ENCODE measurements around the gene NAGLU.

NAGLU gene

GRCh38 chr17:42573095-42573494 lies 37.1 kb downstream of the NAGLU start:
- POLR2A ChIA-PET (ENCODE audit: low non-redundant PET) = no interaction called here
- TF ChIP-seq CTCF (conservative IDR thresholded peaks at IDR 0.05; ENCODE audit: low read depth) = no peak
- CTCF ChIA-PET = interaction anchor here (0.5 to 0.8 kb wide), 2 partner anchors 36 to 252 kb away, joined by 4 to 5 read pairs; no protein-coding TSS in a partner anchor
- peak overlapping the region; percentile 53 for H3K27ac ChIP-seq
- DNase-seq (ENCODE audit: low spot score) = no peak

GRCh38 chr17:42574463-42574862 lies 38.4 kb downstream of the NAGLU start:
- POLR2A ChIA-PET (ENCODE audit: low non-redundant PET) = no interaction called here
- DNase-seq (ENCODE audit: low spot score) = no peak
- TF ChIP-seq CTCF (conservative IDR thresholded peaks at IDR 0.05; ENCODE audit: low read depth) = no peak
- CTCF ChIA-PET = no interaction called here
- peak overlapping the region; percentile 52 for H3K27ac ChIP-seq

GRCh38 chr17:42577140-42577531 lies 41.1 kb downstream of the NAGLU start:
- no peak for TF ChIP-seq CTCF (conservative IDR thresholded peaks at IDR 0.05; ENCODE audit: low read depth)
- H3K27ac ChIP-seq = peak overlapping the region; percentile 92
- no peak for DNase-seq (ENCODE audit: low spot score)
- ChIA-PET CTCF (interaction anchor here (0.5 to 1.7 kb wide), 7 partner anchors 15 to 106 kb away, joined by 3 to 12 read pairs (median 4); partner anchors contain the start of gene TUBG2), POLR2A (ENCODE audit: low non-redundant PET) (interaction anchor here (1.0 kb wide), 1 partner anchor 107 kb away, joined by 3 read pairs; no protein-coding TSS in a partner anchor)

- DNase-seq (ENCODE audit: low spot score) = peak; percentile 98
- ChIA-PET CTCF (interaction anchor here (0.5 to 1.8 kb wide), 22 partner anchors 9 to 225 kb away, joined by 3 to 37 read pairs (median 5); partner anchors contain the start of genes PLEKHH3, RAMP2 and TUBG2), POLR2A (ENCODE audit: low non-redundant PET) (interaction anchor here (0.6 to 1.5 kb wide), 5 partner anchors 27 to 420 kb away, joined by 3 to 8 read pairs (median 5); partner anchors contain the start of genes RETREG3, RPL27 and TUBG1)
- H3K27ac ChIP-seq = peak within 1 kb of the TSS; percentile 92
- TF ChIP-seq CTCF (conservative IDR thresholded peaks at IDR 0.05; ENCODE audit: low read depth) = no peak
Observed at GRCh38 chr17:42577532-42578281, 41.7 kb downstream of the NAGLU start, which contains the start of gene PSMC3IP. PSMC3IP (minus strand) TSS chr17:42577729; CDS start chr17:42577686, 43 bp downstream.

- ChIA-PET CTCF (interaction anchor here (0.6 to 1.8 kb wide), 27 partner anchors 8 to 740 kb away, joined by 3 to 37 read pairs (median 5); partner anchors contain the start of genes CNTD1, COA3, PLEKHH3 and RAMP2), POLR2A (ENCODE audit: low non-redundant PET) (interaction anchor here (0.6 to 1.5 kb wide), 6 partner anchors 26 to 420 kb away, joined by 3 to 8 read pairs (median 4); partner anchors contain the start of genes RETREG3, RPL27 and TUBG1)
- peak overlapping the region; percentile 92 for H3K27ac ChIP-seq
- peak; percentile 83 for DNase-seq (ENCODE audit: low spot score)
- TF ChIP-seq CTCF (conservative IDR thresholded peaks at IDR 0.05; ENCODE audit: low read depth) = peak; percentile 81
Observed at GRCh38 chr17:42578282-42578869, 42.3 kb downstream of the NAGLU start.
